Measurements from ENCODE around the gene BABAM2. TPM values are rescaled to one million over a fixed set of nuclear protein-coding genes. Genes with fewer than 3 reads are reported as not detected.

BABAM2 gene
- total and polyA plus RNA-seq, 4 donors, result 9.9 to 17.0 (median 13.9) TPM

- no peaks in the 10 kb centered on the region for H3K36me3 ChIP-seq (ENCODE audit: control insufficient read depth in 4 of 4, insufficient read depth in 3 of 4, low read depth in 1 of 4, low read length in 3 of 4)
- no peak overlapping the region for H3K4me3 ChIP-seq (ENCODE audit: low read depth in 1 of 3, low read length in 3 of 3)
- no peaks in the 10 kb centered on the region for H3K27me3 ChIP-seq (ENCODE audit: control insufficient read depth in 4 of 4, insufficient read depth in 4 of 4, low read length in 3 of 4)
- H3K4me1 ChIP-seq (ENCODE audit: control insufficient read depth in 4 of 4, insufficient read depth in 4 of 4, low read length in 3 of 4), result peaks cover 2 to 14% (median 12%) of the 10 kb centered on the region in 4 donors
- H3K9me3 ChIP-seq (ENCODE audit: control insufficient read depth in 4 of 4, low read length in 3 of 4), result no peaks in the 10 kb centered on the region
- DNase-seq (ENCODE audit: low spot score), result no peak
- TF ChIP-seq GABPA (IDR thresholded peaks at IDR 0.05 in 1 of 2, conservative IDR thresholded peaks at IDR 0.05 in 1 of 2) (no peak), MAX (IDR thresholded peaks at IDR 0.05) (no peak), FOXA2 (IDR thresholded peaks at IDR 0.05) (no peak), EGR1 (IDR thresholded peaks at IDR 0.05; ENCODE audit: low read depth in 2 of 2) (no peak), ATF3 (IDR thresholded peaks at IDR 0.05) (no peak)
- 87% methylated on average over 7 of the region's 7 CpGs for WGBS
- no peak overlapping the region for H3K9ac ChIP-seq (ENCODE audit: low read depth in 1 of 2, low read length in 2 of 2)
- no peak overlapping the region for H3K27ac ChIP-seq (ENCODE audit: low read depth in 1 of 2, low read length in 2 of 2)
Observed at GRCh38 chr2:28382755-28383154, 492.2 kb downstream of the BABAM2 start.

GRCh38 chr2:28387082-28387960 lies 496.8 kb downstream of the BABAM2 start:
- no peaks in the 10 kb centered on the region for H3K9me3 ChIP-seq (ENCODE audit: control insufficient read depth in 4 of 4, low read length in 3 of 4)
- 77% methylated on average over 6 of the region's 6 CpGs for WGBS
- no peak overlapping the region for H3K27ac ChIP-seq (ENCODE audit: low read depth in 1 of 2, low read length in 2 of 2)
- no peaks in the 10 kb centered on the region for H3K36me3 ChIP-seq (ENCODE audit: control insufficient read depth in 4 of 4, insufficient read depth in 3 of 4, low read depth in 1 of 4, low read length in 3 of 4)
- no peak overlapping the region for H3K9ac ChIP-seq (ENCODE audit: low read depth in 1 of 2, low read length in 2 of 2)
- peaks cover 2 to 13% (median 6%) of the 10 kb centered on the region in 4 donors for H3K4me1 ChIP-seq (ENCODE audit: control insufficient read depth in 4 of 4, insufficient read depth in 4 of 4, low read length in 3 of 4)
- H3K4me3 ChIP-seq (ENCODE audit: low read depth in 1 of 3, low read length in 3 of 3), result no peak overlapping the region
- TF ChIP-seq GABPA (IDR thresholded peaks at IDR 0.05 in 1 of 2, conservative IDR thresholded peaks at IDR 0.05 in 1 of 2) (no peak), SP1 (IDR thresholded peaks at IDR 0.05) (no peak), ATF3 (IDR thresholded peaks at IDR 0.05) (no peak), RAD21 (IDR thresholded peaks at IDR 0.05) (no peak), TAF1 (conservative IDR thresholded peaks at IDR 0.05) (no peak), CTCF (IDR thresholded peaks at IDR 0.05; ENCODE audit: low read depth, low read length, missing input control) (no peak), MAX (IDR thresholded peaks at IDR 0.05) (no peak), JUND (IDR thresholded peaks at IDR 0.05) (no peak), ZBTB33 (IDR thresholded peaks at IDR 0.05) (no peak), RXRA (IDR thresholded peaks at IDR 0.05) (no peak), FOXA2 (IDR thresholded peaks at IDR 0.05) (no peak), HNF4G (IDR thresholded peaks at IDR 0.05) (no peak), REST (IDR thresholded peaks at IDR 0.05) (no peak), HNF4A (conservative IDR thresholded peaks at IDR 0.05) (no peak), FOXA1 (IDR thresholded peaks at IDR 0.05) (no peak), NR2F2 (IDR thresholded peaks at IDR 0.05) (no peak), EGR1 (IDR thresholded peaks at IDR 0.05; ENCODE audit: low read depth in 2 of 2) (no peak), YY1 (IDR thresholded peaks at IDR 0.05) (no peak)
- H3K27me3 ChIP-seq (ENCODE audit: control insufficient read depth in 4 of 4, insufficient read depth in 4 of 4, low read length in 3 of 4), result no peaks in the 10 kb centered on the region
- no peak for DNase-seq (ENCODE audit: low spot score)

Data from liver (tissue), 9 donors.